Spleen (tissue), 7 donors: ENCODE results near the gene STK38.

Experiments used
- CTCF ChIP-seq, 11 experiments: fragments of 200-600 bp in 7 of 11; fragments of 450-650 bp in 4 of 11; sonication (generic) in 4 of 11; IDR thresholded peaks in 8 of 11; conservative IDR thresholded peaks in 3 of 11; 1 replicate in 7 of 11; 2 replicates in 4 of 11; pipeline versions ENCODE4 v1.4.0 to v1.8.0; 2016 to 2021; ENCODE audit warnings: antibody characterized with exemption in 11 of 11, inconsistent platforms in 4 of 11, mild to moderate bottlenecking in 1 of 11
- POLR2A ChIP-seq, 3 donors: fragments of 450-650 bp; IDR thresholded peaks; one replicate each; pipeline ENCODE4 v1.5.1; 2017; ENCODE audit warnings: antibody characterized with exemption in 3 of 3, mild to moderate bottlenecking in 1 of 3
- donor health status: DM: no; HTN: no; CAD: no; lungs with moderate emphysema.
- donor health status: DM: no; HTN: no; CAD: no.
- donor health status: DM: no; HTN: no; CAD: no.

GRCh38 chr6:36510365-36510764 is 36.9 kb downstream of the STK38 start:
- TF ChIP-seq POLR2A (IDR thresholded peaks at IDR 0.05), result no peak
- TF ChIP-seq CTCF (IDR thresholded peaks at IDR 0.05 in 8 of 11, conservative IDR thresholded peaks at IDR 0.05 in 3 of 11), result no peak
